C4-2B (cell line): ENCODE data around the gene LYRM9.
"Not testable (repeated sequence)": the region's sequence is repeated elsewhere in the genome, so short reads cannot be mapped to it uniquely, and the experiment has no call there.

Source experiments
- ZFX ChIP-seq: fragments of 450-650 bp; IDR thresholded peaks from 2 replicates; pipeline ENCODE4 v1.6.1; 2017
- TF ChIP-seq, protein P1 (sequence below): fragments of 450-650 bp; conservative IDR thresholded peaks from 2 replicates; pipeline ENCODE4 v1.5.1; 2017; ENCODE audit warnings: mild to moderate bottlenecking

DNA sequence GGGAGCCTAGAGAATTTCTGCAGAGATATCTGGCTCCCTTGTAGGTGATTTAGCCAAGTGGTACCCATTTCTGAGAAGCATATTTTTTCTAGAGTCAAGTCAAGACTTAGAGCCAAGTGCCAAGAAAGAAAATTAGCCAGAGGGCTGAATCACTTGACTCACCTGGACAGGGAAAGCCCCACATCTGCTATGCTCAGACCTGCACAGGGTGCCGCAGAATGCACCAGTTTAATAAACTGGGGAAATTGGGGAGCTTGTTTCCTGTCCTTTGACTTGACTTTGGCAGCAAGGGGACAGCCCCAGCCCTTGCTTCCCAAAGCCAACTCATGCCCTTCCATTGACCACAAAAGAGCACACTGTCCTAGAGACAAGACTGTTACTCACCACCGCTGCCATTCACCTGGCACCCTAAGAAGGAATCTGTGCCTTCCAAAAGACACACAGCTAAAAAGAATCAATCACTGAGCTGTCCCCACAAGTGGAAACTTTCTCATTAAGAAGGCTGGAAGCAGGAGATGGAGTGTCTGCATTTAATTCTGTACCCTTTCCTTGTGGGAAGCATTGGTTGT, 63.9 kb downstream of the LYRM9 start:
- TF ChIP-seq, protein P1, sequence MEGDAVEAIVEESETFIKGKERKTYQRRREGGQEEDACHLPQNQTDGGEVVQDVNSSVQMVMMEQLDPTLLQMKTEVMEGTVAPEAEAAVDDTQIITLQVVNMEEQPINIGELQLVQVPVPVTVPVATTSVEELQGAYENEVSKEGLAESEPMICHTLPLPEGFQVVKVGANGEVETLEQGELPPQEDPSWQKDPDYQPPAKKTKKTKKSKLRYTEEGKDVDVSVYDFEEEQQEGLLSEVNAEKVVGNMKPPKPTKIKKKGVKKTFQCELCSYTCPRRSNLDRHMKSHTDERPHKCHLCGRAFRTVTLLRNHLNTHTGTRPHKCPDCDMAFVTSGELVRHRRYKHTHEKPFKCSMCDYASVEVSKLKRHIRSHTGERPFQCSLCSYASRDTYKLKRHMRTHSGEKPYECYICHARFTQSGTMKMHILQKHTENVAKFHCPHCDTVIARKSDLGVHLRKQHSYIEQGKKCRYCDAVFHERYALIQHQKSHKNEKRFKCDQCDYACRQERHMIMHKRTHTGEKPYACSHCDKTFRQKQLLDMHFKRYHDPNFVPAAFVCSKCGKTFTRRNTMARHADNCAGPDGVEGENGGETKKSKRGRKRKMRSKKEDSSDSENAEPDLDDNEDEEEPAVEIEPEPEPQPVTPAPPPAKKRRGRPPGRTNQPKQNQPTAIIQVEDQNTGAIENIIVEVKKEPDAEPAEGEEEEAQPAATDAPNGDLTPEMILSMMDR, result not testable (repeated sequence)
- not testable (repeated sequence) for TF ChIP-seq ZFX
